ENCODE measurements around the gene ALK.

Gene ALK

DNA sequence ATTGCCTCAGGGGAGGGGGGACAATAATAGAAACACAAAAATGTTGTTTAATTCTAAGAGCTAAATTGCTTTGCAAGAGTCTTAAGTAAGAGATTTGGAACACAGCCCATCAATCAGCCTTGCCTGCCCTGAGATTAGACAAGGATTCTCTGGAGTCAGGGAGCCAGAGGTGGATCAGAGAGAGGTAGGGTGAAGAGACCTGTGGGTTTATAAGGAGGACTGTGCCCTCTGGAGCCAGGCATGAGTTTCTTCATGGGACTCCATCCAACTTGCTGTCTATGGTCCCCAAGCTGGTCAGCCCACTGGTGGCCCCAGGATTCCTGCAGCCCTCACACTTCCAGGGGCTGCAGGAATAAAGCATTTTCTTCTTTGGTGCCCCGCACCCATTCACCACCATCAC lies 139.3 kb downstream of the ALK start:
- H3K27ac ChIP-seq (ENCODE audit: low read length) = no peak overlapping the region
- DNase-seq = no peak
- H3K27me3 ChIP-seq (replicated peaks; ENCODE audit: insufficient read depth, low read length) = no peaks in the 10 kb centered on the region
- no peaks in the 10 kb centered on the region for H3K4me1 ChIP-seq (ENCODE audit: low read length)
- H3K9ac ChIP-seq (ENCODE audit: low read length) = no peak overlapping the region
- no peak overlapping the region for H2AFZ ChIP-seq (ENCODE audit: low read length)
- no peaks in the 10 kb centered on the region for H3K9me2 ChIP-seq (replicated peaks; ENCODE audit: insufficient read depth, low read length)
- H3K36me3 ChIP-seq (replicated peaks; ENCODE audit: insufficient read depth, low read length) = no peaks in the 10 kb centered on the region
- H4K20me1 ChIP-seq (ENCODE audit: insufficient read depth, low read length) = no peaks in the 10 kb centered on the region
- no peaks in the 10 kb centered on the region; the same call in 1 of the 2 replicates for H3K9me3 ChIP-seq (replicated peaks; ENCODE audit: insufficient read depth, low read length)
- H3F3A ChIP-seq (ENCODE audit: insufficient read depth, low read length) = no peaks in the 10 kb centered on the region
- TF ChIP-seq EZH2phosphoT487 (IDR thresholded peaks at IDR 0.05; ENCODE audit: low read length) (no peak), EZH2 (optimal IDR thresholded peaks at IDR 0.05; ENCODE audit: low read depth, low read length) (no peak)
- TF ChIP-seq, protein P1, sequence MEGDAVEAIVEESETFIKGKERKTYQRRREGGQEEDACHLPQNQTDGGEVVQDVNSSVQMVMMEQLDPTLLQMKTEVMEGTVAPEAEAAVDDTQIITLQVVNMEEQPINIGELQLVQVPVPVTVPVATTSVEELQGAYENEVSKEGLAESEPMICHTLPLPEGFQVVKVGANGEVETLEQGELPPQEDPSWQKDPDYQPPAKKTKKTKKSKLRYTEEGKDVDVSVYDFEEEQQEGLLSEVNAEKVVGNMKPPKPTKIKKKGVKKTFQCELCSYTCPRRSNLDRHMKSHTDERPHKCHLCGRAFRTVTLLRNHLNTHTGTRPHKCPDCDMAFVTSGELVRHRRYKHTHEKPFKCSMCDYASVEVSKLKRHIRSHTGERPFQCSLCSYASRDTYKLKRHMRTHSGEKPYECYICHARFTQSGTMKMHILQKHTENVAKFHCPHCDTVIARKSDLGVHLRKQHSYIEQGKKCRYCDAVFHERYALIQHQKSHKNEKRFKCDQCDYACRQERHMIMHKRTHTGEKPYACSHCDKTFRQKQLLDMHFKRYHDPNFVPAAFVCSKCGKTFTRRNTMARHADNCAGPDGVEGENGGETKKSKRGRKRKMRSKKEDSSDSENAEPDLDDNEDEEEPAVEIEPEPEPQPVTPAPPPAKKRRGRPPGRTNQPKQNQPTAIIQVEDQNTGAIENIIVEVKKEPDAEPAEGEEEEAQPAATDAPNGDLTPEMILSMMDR (IDR thresholded peaks at IDR 0.05; ENCODE audit: low read length) = no peak
- H3K4me2 ChIP-seq (ENCODE audit: low read depth, low read length) = no peak overlapping the region
- no peak overlapping the region for H3K4me3 ChIP-seq (ENCODE audit: low read length)
- H3K79me2 ChIP-seq (ENCODE audit: low read length) = no peaks in the 10 kb centered on the region

DNA sequence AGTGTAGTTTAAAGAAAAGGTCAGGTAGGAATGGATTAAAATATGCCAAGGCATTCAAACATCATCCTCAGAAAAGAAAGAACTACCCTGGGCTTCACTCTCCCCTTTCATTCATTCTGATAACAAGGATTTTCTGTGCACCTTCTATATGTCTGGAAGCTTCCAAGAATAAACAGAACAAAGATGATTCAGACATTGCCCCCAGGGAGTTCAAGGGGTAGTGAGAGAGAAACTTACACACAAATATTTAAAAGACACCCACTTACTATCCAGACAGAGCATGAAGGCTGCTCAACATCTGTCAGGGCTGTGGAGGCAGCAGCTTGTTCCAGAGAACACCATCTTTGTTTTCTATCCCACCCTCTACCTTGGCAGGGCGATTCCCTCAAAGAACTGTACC lies 140.5 kb downstream of the ALK start:
- Histone ChIP-seq H3K36me3 (replicated peaks; ENCODE audit: insufficient read depth, low read length) (no peaks in the 10 kb centered on the region), H3K9me2 (replicated peaks; ENCODE audit: insufficient read depth, low read length) (no peaks in the 10 kb centered on the region), H3K9ac (ENCODE audit: low read length) (no peak overlapping the region), H3K4me3 (ENCODE audit: low read length) (no peak overlapping the region), H3K9me3 (replicated peaks; ENCODE audit: insufficient read depth, low read length) (no peaks in the 10 kb centered on the region; the same call in 1 of the 2 replicates), H3K27ac (ENCODE audit: low read length) (no peak overlapping the region), H3K4me1 (ENCODE audit: low read length) (no peaks in the 10 kb centered on the region), H3K27me3 (replicated peaks; ENCODE audit: insufficient read depth, low read length) (no peaks in the 10 kb centered on the region), H3K79me2 (ENCODE audit: low read length) (no peaks in the 10 kb centered on the region), H4K20me1 (ENCODE audit: insufficient read depth, low read length) (no peaks in the 10 kb centered on the region), H2AFZ (ENCODE audit: low read length) (no peak overlapping the region), H3F3A (ENCODE audit: insufficient read depth, low read length) (no peaks in the 10 kb centered on the region), H3K4me2 (ENCODE audit: low read depth, low read length) (no peak overlapping the region)
- no peak for DNase-seq
- TF ChIP-seq EZH2phosphoT487 (IDR thresholded peaks at IDR 0.05; ENCODE audit: low read length) = no peak
- TF ChIP-seq, protein P1 (IDR thresholded peaks at IDR 0.05; ENCODE audit: low read length) = no peak
- no peak for TF ChIP-seq EZH2 (optimal IDR thresholded peaks at IDR 0.05; ENCODE audit: low read depth, low read length)

DNA sequence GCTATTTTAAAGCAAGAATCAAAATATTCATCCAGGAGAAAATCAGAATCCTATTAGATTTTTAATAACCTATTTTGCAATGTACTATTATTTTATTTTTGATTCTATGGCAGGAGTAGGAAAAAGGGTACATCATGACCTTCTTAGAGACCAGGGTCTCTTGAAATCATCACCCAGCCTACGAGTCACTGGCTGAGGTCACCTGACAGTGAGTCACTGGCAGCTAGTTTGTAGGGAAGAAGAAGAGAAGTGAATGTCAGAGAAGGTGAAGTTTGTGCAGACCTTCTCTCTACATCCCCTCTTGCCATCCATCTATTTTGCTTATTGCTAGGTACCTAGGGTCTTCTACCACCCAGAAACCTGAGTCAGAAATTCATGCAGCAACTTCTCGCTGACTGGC lies 144.2 kb downstream of the ALK start:
- Histone ChIP-seq H2AFZ (ENCODE audit: low read length) (no peak overlapping the region), H3K27me3 (replicated peaks; ENCODE audit: insufficient read depth, low read length) (no peaks in the 10 kb centered on the region), H3K9me3 (replicated peaks; ENCODE audit: insufficient read depth, low read length) (no peaks in the 10 kb centered on the region; the same call in 1 of the 2 replicates), H3K9ac (ENCODE audit: low read length) (no peak overlapping the region), H3K4me3 (ENCODE audit: low read length) (no peak overlapping the region), H3K36me3 (replicated peaks; ENCODE audit: insufficient read depth, low read length) (no peaks in the 10 kb centered on the region), H3K79me2 (ENCODE audit: low read length) (no peaks in the 10 kb centered on the region), H3K27ac (ENCODE audit: low read length) (no peak overlapping the region), H3K4me1 (ENCODE audit: low read length) (no peaks in the 10 kb centered on the region), H4K20me1 (ENCODE audit: insufficient read depth, low read length) (no peaks in the 10 kb centered on the region), H3F3A (ENCODE audit: insufficient read depth, low read length) (no peaks in the 10 kb centered on the region), H3K4me2 (ENCODE audit: low read depth, low read length) (no peak overlapping the region), H3K9me2 (replicated peaks; ENCODE audit: insufficient read depth, low read length) (no peaks in the 10 kb centered on the region)
- no peak for DNase-seq
- TF ChIP-seq EZH2phosphoT487 (IDR thresholded peaks at IDR 0.05; ENCODE audit: low read length) = no peak
- TF ChIP-seq EZH2 (optimal IDR thresholded peaks at IDR 0.05; ENCODE audit: low read depth, low read length) = no peak
- TF ChIP-seq, protein P1 (IDR thresholded peaks at IDR 0.05; ENCODE audit: low read length) = no peak
